ENCODE data around the gene AFAP1L1. TPM values are rescaled to one million over a fixed set of nuclear protein-coding genes. Genes with fewer than 3 reads are reported as not detected.

AFAP1L1 gene
- total and polyA plus RNA-seq, 9 donors: 66.4 to 104 (median 84.9) TPM

DNA sequence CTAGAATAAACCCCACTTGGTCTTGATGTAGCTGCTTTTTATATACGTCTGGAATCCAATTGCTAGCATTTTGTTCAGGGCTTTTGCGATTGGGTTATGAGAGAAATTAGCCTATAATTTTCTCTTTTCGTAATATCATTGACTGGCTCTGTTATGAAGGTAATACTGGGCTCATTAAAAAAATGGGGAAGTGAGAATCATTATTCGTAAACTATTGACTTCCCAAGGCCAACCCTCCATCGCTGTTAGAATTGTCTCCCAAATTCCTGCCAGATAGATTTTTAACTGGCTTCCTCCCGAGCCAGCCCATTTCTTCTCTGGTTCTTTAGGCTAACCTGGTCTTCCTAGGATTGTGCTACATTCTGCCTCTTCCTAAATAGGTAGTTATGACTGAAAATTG is 37.7 kb downstream of the AFAP1L1 start:
- no peak for DNase-seq
- no peak overlapping the region for H3K27ac ChIP-seq (ENCODE audit: low read length)
- no CpG with 5 or more reads among the region's 6 CpGs for WGBS (ENCODE audit: insufficient coverage)
- no peaks in the 10 kb centered on the region for H3K9me3 ChIP-seq (replicated peaks; ENCODE audit: control insufficient read depth, low read depth, low read length)
- H3K36me3 ChIP-seq (ENCODE audit: control insufficient read depth, insufficient read depth, low read length): peaks cover 36% of the 10 kb centered on the region
- peaks cover 51% of the 10 kb centered on the region for H3K4me1 ChIP-seq (ENCODE audit: control insufficient read depth, insufficient read depth, low read length)
- no peak overlapping the region for H3K4me3 ChIP-seq (ENCODE audit: low read length)
- no peaks in the 10 kb centered on the region for H3K27me3 ChIP-seq (ENCODE audit: control insufficient read depth, insufficient read depth, low read length)

DNA sequence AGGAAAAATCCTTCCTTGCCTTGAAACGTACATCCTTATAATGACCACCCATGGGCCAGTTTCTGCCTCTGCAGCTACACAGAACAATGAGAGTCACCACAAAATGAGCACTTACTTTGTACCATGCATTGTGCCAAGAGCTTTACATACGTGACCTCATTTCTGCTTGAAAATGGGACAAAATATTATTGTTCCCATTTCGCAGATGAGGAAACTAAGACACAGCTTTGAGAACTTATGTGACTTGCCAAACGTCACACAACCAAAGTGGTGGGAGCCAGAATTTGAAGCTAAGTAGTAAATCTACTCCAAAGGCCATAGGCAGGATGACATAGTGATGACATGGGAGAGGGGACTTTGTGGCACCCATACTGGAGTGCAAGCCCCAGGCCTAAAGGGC is 38.8 kb downstream of the AFAP1L1 start:
- peak overlapping the region; percentile 60 for H3K27ac ChIP-seq (ENCODE audit: low read length)
- no peak for DNase-seq
- 93% methylated on average over 4 of the region's 4 CpGs for WGBS (ENCODE audit: insufficient coverage)
- H3K4me3 ChIP-seq (ENCODE audit: low read length): no peak overlapping the region
- H3K4me1 ChIP-seq (ENCODE audit: control insufficient read depth, insufficient read depth, low read length): peaks cover 51% of the 10 kb centered on the region
- H3K36me3 ChIP-seq (ENCODE audit: control insufficient read depth, insufficient read depth, low read length): peaks cover 32% of the 10 kb centered on the region
- no peaks in the 10 kb centered on the region for H3K27me3 ChIP-seq (ENCODE audit: control insufficient read depth, insufficient read depth, low read length)
- no peaks in the 10 kb centered on the region for H3K9me3 ChIP-seq (replicated peaks; ENCODE audit: control insufficient read depth, low read depth, low read length)

DNA sequence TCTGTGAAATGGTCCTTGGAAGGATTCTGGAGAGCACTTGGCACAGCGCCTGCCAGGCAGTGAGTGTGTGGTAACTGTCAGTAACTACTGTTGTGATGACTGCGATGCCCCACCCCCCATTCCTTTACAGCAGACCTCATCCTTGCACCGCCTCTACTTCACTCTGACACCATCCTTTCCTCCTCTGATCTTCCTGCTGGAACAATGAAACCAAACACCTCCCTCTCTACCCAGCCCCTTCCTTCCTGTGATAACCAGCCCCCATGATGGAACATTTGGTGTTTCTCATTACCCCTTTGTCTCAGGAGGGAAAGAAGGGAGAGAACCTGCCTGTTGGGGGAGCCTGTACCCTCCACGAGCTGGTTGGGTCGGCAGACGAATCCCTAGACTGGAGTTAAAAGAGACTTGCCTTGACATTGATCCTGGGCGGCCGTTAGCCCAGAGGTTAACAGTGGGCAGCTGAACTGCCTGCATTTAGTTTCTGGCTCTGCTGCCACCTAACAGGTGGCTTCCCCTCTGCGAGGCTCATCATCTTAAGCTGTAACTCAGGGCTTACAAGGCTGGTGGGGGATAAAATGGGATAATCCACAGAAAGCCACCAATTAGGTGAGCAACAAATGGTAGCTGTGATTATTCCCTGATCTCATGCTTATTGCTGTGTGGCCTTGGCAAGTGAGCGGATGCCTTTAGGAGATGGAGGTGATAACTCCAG is 39.4 kb downstream of the AFAP1L1 start:
- 39% methylated on average over 5 of the region's 10 CpGs for WGBS (ENCODE audit: insufficient coverage)
- Histone ChIP-seq H3K27ac (ENCODE audit: low read length) (peak overlapping the region; percentile 85), H3K9me3 (replicated peaks; ENCODE audit: control insufficient read depth, low read depth, low read length) (no peaks in the 10 kb centered on the region), H3K4me1 (ENCODE audit: control insufficient read depth, insufficient read depth, low read length) (peaks cover 49% of the 10 kb centered on the region), H3K27me3 (ENCODE audit: control insufficient read depth, insufficient read depth, low read length) (no peaks in the 10 kb centered on the region), H3K36me3 (ENCODE audit: control insufficient read depth, insufficient read depth, low read length) (peaks cover 27% of the 10 kb centered on the region), H3K4me3 (ENCODE audit: low read length) (no peak overlapping the region)
- peak; percentile 43 for DNase-seq

DNA sequence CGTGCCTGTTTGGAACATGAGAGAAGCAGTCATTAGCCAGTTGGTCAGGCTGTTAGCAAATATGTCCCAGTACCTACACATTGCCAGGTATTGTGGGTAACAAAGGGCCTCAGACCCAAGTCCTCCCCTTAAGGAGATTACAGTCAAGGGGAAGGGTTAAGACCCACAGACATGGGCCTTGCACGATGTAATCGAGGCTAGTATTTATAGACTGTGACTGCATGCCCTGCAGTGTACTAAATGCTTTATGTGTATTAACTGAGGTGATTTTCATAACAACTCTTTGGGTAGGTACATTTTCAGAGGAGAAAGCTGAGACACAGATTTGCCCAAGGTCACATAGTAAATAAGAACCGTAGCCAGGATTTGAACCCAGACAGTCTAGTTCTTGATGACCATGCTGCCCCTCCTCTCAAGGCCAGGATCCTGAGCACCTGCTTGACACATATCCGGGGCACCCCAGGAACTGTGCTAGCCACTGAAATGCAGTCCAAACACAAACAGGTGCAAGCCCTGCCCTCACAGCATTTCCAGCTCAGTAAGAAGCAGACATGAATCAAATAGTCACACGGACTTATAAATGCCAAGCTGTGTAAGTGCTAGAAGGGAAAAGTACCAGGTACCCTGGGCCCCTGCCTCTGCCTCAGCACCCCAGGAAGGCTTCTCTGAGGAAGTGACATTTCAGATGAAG is 41.6 kb downstream of the AFAP1L1 start:
- H3K9me3 ChIP-seq (replicated peaks; ENCODE audit: control insufficient read depth, low read depth, low read length): no peaks in the 10 kb centered on the region
- WGBS (ENCODE audit: insufficient coverage): 59% methylated on average over 4 of the region's 6 CpGs
- H3K27me3 ChIP-seq (ENCODE audit: control insufficient read depth, insufficient read depth, low read length): no peaks in the 10 kb centered on the region
- H3K27ac ChIP-seq (ENCODE audit: low read length): peak overlapping the region; percentile 66
- peaks cover 28% of the 10 kb centered on the region for H3K36me3 ChIP-seq (ENCODE audit: control insufficient read depth, insufficient read depth, low read length)
- no peak overlapping the region for H3K4me3 ChIP-seq (ENCODE audit: low read length)
- H3K4me1 ChIP-seq (ENCODE audit: control insufficient read depth, insufficient read depth, low read length): peaks cover 39% of the 10 kb centered on the region
- peak; percentile 66 for DNase-seq

DNA sequence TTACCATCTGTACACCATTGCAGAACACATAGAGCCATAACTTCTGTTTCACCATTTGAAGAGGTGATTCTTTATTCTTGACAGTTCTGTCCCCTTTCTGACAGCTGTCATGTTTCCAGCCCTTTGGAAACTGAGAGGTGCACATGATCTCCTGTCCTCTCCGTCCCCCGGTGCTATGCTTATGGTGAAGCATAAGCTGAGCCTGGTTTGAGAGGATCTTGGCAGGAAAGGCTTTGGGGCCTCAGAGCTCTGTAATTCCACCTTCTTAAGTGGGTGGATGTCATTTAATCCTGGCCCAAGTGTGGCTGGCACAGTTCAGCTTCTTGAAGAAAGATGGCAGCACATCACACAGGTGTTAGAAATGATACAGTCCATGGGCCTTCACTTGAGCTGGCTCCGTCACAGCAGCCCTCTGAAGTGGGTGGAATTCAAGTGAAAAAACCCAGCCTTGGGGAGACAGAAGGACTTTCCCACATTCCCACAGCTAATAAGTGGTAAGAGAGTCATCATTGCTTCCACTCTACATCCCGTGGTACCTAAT is 43.0 kb downstream of the AFAP1L1 start:
- WGBS (ENCODE audit: insufficient coverage): 33% methylated on average over 1 of the region's 4 CpGs
- H3K4me3 ChIP-seq (ENCODE audit: low read length): no peak overlapping the region
- peaks cover 40% of the 10 kb centered on the region for H3K4me1 ChIP-seq (ENCODE audit: control insufficient read depth, insufficient read depth, low read length)
- peak overlapping the region; percentile 33 for H3K27ac ChIP-seq (ENCODE audit: low read length)
- no peaks in the 10 kb centered on the region for H3K9me3 ChIP-seq (replicated peaks; ENCODE audit: control insufficient read depth, low read depth, low read length)
- peak; percentile 42 for DNase-seq
- H3K27me3 ChIP-seq (ENCODE audit: control insufficient read depth, insufficient read depth, low read length): no peaks in the 10 kb centered on the region
- H3K36me3 ChIP-seq (ENCODE audit: control insufficient read depth, insufficient read depth, low read length): peaks cover 31% of the 10 kb centered on the region

DNA sequence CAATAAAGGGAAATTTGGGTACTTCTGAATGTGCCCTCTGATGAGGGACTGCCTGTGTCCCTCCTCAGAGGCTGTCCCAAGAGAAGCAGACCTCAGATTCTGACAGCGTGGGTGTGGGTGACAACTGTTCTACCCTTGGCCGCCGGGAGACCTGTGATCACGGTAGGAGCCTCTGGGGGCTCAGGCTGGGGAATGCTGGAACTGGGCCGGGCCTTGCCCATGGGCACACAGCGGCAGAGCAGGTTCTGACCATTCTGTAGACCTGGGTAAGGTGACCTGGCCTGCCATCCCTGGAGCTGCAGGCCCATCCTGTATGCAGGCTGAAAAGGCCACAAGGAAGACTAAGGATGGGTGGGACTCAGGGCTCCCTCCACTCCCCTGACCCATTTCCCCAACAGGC is 44.1 kb downstream of the AFAP1L1 start:
- Histone ChIP-seq H3K27ac (ENCODE audit: low read length) (no peak overlapping the region), H3K4me3 (ENCODE audit: low read length) (no peak overlapping the region), H3K4me1 (ENCODE audit: control insufficient read depth, insufficient read depth, low read length) (peaks cover 48% of the 10 kb centered on the region), H3K27me3 (ENCODE audit: control insufficient read depth, insufficient read depth, low read length) (no peaks in the 10 kb centered on the region), H3K9me3 (replicated peaks; ENCODE audit: control insufficient read depth, low read depth, low read length) (no peaks in the 10 kb centered on the region), H3K36me3 (ENCODE audit: control insufficient read depth, insufficient read depth, low read length) (peaks cover 30% of the 10 kb centered on the region)
- 60% methylated on average over 1 of the region's 6 CpGs for WGBS (ENCODE audit: insufficient coverage)
- no peak for DNase-seq

DNA sequence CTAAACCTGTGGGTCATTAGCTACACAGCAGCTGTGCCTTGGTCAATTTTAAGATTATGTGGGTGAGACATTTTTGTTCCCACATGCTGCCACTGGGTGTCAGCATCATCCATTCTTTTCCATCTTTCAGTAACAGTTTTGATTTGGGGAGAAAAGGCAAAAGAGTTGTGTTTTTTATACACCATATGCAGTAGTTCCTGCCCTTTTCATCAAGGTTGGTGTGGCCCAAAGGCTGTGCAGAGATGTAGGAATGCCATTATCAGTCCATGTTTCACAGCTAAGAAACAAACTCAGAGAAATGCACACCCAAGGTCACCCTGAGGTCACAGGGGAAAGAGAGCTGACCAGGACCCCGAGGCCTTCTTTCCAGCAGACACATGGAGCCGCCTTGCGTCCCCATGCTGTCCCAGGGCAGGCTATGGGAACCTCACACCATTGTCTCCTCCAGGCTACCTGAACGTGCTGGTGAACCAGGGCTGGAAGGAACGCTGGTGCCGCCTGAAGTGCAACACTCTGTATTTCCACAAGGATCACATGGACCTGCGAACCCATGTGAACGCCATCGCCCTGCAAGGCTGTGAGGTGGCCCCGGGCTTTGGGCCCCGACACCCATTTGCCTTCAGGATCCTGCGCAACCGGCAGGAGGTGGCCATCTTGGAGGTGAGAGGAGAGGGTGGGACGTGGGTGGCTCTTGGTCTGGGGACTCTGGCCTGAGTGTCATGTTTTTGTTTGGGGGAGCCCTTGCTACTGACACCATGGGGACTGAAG is 45.8 kb downstream of the AFAP1L1 start:
- Histone ChIP-seq H3K27ac (ENCODE audit: low read length) (no peak overlapping the region), H3K4me3 (ENCODE audit: low read length) (no peak overlapping the region), H3K4me1 (ENCODE audit: control insufficient read depth, insufficient read depth, low read length) (peaks cover 39% of the 10 kb centered on the region), H3K9me3 (replicated peaks; ENCODE audit: control insufficient read depth, low read depth, low read length) (no peaks in the 10 kb centered on the region), H3K27me3 (ENCODE audit: control insufficient read depth, insufficient read depth, low read length) (no peaks in the 10 kb centered on the region), H3K36me3 (ENCODE audit: control insufficient read depth, insufficient read depth, low read length) (peaks cover 23% of the 10 kb centered on the region)
- 78% methylated on average over 10 of the region's 14 CpGs for whole genome bisulfite sequencing (ENCODE audit: insufficient coverage)
- peak; percentile 66 for DNase-seq

DNA sequence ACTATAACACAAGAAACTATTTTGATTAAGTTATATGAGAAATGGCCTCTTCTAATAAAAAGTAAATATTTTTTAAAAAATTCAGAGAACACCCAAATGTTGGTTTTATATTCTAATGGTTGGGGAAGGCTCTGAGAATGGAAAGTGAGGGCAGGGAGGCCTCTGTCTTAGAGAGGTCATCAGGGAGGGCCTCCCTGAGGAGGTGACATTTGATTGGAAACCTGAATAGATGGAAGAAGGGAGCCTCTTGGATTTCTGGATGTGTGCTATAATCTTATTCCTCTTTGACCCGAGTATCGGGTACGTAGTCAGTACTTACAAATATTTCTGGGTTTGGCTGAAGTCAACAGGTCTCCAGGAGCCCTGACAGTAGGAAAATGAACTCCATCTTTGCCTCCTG is 47.5 kb downstream of the AFAP1L1 start:
- no peak for DNase-seq
- H3K4me1 ChIP-seq (ENCODE audit: control insufficient read depth, insufficient read depth, low read length): peaks cover 31% of the 10 kb centered on the region
- H3K4me3 ChIP-seq (ENCODE audit: low read length): no peak overlapping the region
- H3K27ac ChIP-seq (ENCODE audit: low read length): peak overlapping the region; percentile 49
- H3K27me3 ChIP-seq (ENCODE audit: control insufficient read depth, insufficient read depth, low read length): no peaks in the 10 kb centered on the region
- H3K36me3 ChIP-seq (ENCODE audit: control insufficient read depth, insufficient read depth, low read length): peaks cover 36% of the 10 kb centered on the region
- WGBS (ENCODE audit: insufficient coverage): 70% methylated on average over 2 of the region's 3 CpGs
- H3K9me3 ChIP-seq (replicated peaks; ENCODE audit: control insufficient read depth, low read depth, low read length): no peaks in the 10 kb centered on the region

DNA sequence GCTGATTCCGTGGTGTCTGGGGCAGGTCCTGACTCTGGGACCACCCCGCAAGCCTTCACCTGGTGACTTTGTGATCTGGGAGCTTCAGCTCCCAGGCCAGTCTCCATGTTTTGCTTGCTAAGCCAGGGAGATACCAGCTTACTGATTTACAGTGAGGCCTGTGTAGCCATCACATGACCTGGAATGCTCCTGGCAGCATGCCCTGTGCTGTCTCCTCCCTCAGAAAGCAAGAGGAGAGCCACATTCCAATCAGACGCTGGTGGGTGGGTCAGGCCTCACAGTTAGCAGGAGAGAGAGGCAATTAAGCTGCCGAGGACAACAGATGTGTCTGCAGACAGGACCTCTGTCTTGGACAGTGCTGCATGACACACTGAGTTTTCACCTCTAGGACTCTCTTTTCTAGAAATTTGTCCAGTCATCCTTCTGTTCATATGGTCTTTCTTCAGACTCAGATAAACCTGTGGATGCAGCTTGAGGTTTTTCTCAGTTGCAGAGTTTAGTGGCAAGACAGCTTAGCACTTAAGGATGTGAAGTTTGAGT is 49.2 kb downstream of the AFAP1L1 start:
- 25% methylated on average over 4 of the region's 4 CpGs for WGBS (ENCODE audit: insufficient coverage)
- Histone ChIP-seq H3K4me3 (ENCODE audit: low read length) (no peak overlapping the region), H3K4me1 (ENCODE audit: control insufficient read depth, insufficient read depth, low read length) (peaks cover 26% of the 10 kb centered on the region), H3K27ac (ENCODE audit: low read length) (peak overlapping the region; percentile 70), H3K27me3 (ENCODE audit: control insufficient read depth, insufficient read depth, low read length) (no peaks in the 10 kb centered on the region), H3K9me3 (replicated peaks; ENCODE audit: control insufficient read depth, low read depth, low read length) (no peaks in the 10 kb centered on the region), H3K36me3 (ENCODE audit: control insufficient read depth, insufficient read depth, low read length) (peaks cover 36% of the 10 kb centered on the region)
- peak; percentile 92 for DNase-seq

DNA sequence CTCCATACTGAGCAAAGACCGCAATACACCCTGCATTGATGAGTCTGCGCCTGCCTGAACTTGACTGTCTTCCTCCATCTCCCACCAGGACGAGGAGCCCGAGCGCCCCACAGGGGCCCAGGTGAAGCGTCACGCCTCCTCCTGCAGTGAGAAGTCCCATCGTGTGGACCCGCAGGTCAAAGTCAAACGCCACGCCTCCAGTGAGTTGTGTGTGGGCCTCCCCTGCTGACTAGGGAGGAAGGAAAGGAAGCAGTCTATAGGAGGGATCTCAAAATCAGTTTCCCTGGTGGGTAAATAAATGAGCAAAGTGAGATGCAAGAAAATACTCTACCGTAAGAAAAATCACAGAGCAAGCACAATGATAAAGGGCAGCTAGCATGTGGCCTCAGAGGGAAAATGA is 50.9 kb downstream of the AFAP1L1 start:
- WGBS (ENCODE audit: insufficient coverage): 65% methylated on average over 12 of the region's 12 CpGs
- Histone ChIP-seq H3K4me3 (ENCODE audit: low read length) (no peak overlapping the region), H3K4me1 (ENCODE audit: control insufficient read depth, insufficient read depth, low read length) (peaks cover 23% of the 10 kb centered on the region), H3K27ac (ENCODE audit: low read length) (peak overlapping the region; percentile 37), H3K27me3 (ENCODE audit: control insufficient read depth, insufficient read depth, low read length) (no peaks in the 10 kb centered on the region), H3K9me3 (replicated peaks; ENCODE audit: control insufficient read depth, low read depth, low read length) (no peaks in the 10 kb centered on the region), H3K36me3 (ENCODE audit: control insufficient read depth, insufficient read depth, low read length) (peaks cover 39% of the 10 kb centered on the region)
- no peak for DNase-seq

Data from muscle of leg (tissue), 11 donors.